ENCODE results near the gene SNTG2.
A peak's percentile ranks its signal among the peaks of the same experiment; 100 is the strongest.
"Not testable (repeated sequence)": the region's sequence is repeated elsewhere in the genome, so short reads cannot be mapped to it uniquely, and the experiment has no call there.

The SNTG2 gene

DNA sequence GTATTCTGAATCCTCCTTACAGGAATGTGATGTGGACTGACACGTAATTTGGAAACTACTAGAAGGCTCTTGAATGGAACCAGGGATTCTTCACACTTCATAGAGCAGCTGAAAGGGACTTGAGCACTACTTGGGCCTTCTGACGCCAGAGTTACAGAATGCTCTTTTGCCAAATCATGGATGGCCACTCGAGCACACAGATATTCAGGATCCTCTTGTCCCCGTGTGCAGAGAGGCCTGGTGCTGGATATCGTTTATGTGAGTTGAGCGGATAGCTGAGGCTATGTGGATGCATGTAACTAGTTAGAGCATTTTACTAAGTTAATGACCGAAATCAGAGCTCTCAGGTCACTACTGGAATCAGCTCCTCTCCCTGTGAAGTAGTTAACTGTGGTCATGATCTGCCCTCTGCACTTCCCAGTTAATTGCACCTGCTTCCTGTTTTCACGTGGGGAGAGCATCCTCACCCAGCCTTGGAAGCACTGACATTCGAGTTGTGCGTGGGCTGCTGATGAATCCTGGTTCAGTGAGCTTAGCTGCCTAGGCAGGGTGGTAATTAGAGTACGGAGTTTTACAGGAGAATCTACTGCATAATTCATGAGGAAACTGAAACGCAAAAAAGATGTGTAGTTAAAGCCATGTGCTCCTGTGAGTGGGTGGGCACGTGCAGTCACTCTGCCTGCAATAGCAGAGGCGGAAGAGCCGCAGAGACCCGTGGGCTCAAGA is 457.5 kb downstream of the SNTG2 start:
- DNase-seq: peak in 1 of 51 donors; percentile 13

GRCh38 chr2:1413156-1413710 is 462.6 kb downstream of the SNTG2 start, which contains the start of gene TPO:
Gene TPO, plus strand, starts transcription at chr2:1413463. Its CDS starts 946 bp downstream, at chr2:1414409.
- no peak for DNase-seq

GRCh38 chr2:1414121-1414520 is 463.5 kb downstream of the SNTG2 start:
- DNase-seq: no peak

DNA sequence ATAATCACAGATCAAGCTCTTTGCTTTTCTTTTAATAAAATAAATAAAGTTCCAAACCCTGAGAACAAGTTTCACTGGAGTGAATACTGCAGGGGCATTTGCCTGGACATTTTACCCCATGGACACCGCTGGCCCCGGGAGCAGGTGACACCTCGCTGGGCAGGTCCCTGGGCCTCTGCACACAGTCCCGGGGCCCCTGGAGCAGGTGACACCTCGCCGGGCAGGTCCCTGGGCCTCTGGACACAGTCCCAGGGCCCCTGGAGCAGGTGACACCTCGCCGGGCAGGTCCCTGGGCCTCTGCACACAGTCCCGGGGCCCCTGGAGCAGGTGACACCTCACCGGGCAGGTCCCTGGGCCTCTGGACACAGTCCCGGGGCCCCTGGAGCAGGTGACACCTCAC is 464.3 kb downstream of the SNTG2 start:
- not testable (repeated sequence) for DNase-seq

GRCh38 chr2:1415501-1415900 is 464.9 kb downstream of the SNTG2 start:
- no peak for DNase-seq
